Karpas-422 (cell line): ENCODE data around the gene MMAB. TPM values are rescaled to one million over a fixed set of nuclear protein-coding genes. Genes with fewer than 3 reads are reported as not detected.

Experiments used
- DNase-seq: peaks from one replicate; pipeline ENCODE4 v3.0.0-alpha.2; 2015
- H2AFZ ChIP-seq: fragments of 200-600 bp; sonication (generic); 2 replicates; pipeline ENCODE4 v1.6.1; 2014; ENCODE audit warnings: antibody characterized with exemption, low read length, mixed read lengths
- H3K27ac ChIP-seq: fragments of 200-600 bp; sonication (generic); 2 replicates; pipeline ENCODE4 v1.5.1; 2014; ENCODE audit warnings: mild to moderate bottlenecking, low read length, moderate library complexity
- H3K27me3 ChIP-seq: fragments of 200-600 bp; sonication (generic); 2 replicates; pipeline ENCODE4 v1.6.1; 2014; ENCODE audit warnings: low read length, mixed read lengths
- H3K36me3 ChIP-seq: fragments of 200-600 bp; sonication (generic); 2 replicates; pipeline ENCODE4 v1.6.1; 2014; ENCODE audit warnings: low read length, mixed read lengths; ENCODE audit not compliant: insufficient read depth
- H3K4me1 ChIP-seq: fragments of 200-600 bp; sonication (generic); 2 replicates; pipeline ENCODE4 v1.6.1; 2014; ENCODE audit warnings: mild to moderate bottlenecking, low read length, mixed read lengths
- H3K4me2 ChIP-seq: fragments of 200-600 bp; sonication (generic); 2 replicates; pipeline ENCODE4 v1.6.1; 2014; ENCODE audit warnings: low read length, low read depth, mild to moderate bottlenecking; ENCODE audit not compliant: poor library complexity, severe bottlenecking
- H3K4me3 ChIP-seq: fragments of 200-600 bp; sonication (generic); 2 replicates; pipeline ENCODE4 v1.5.1; 2014; ENCODE audit warnings: mild to moderate bottlenecking, antibody characterized with exemption, low read length, mixed read lengths
- H3K79me2 ChIP-seq: fragments of 200-600 bp; sonication (generic); 2 replicates; pipeline ENCODE4 v1.6.1; 2014; ENCODE audit warnings: mild to moderate bottlenecking, low read length, mixed read lengths
- H3K9ac ChIP-seq: fragments of 200-600 bp; sonication (generic); 2 replicates; pipeline ENCODE4 v1.6.0; 2014; ENCODE audit warnings: low read length
- H3K9me2 ChIP-seq: fragments of 200-600 bp; sonication (generic), shearing (Covaris generic); replicated peaks from 2 replicates; pipeline ENCODE4 v1.6.0; 2014; ENCODE audit warnings: mild to moderate bottlenecking, low read length, moderate library complexity; ENCODE audit not compliant: insufficient read depth
- H3K9me3 ChIP-seq: fragments of 300-700, 200-600 bp; sonication (generic); 2 replicates; pipeline ENCODE4 v1.6.1; 2014; ENCODE audit warnings: low read length, mixed read lengths
- H4K20me1 ChIP-seq: fragments of 200-600 bp; sonication (generic); 2 replicates; pipeline ENCODE4 v1.6.1; 2014; ENCODE audit warnings: mild to moderate bottlenecking, antibody characterized with exemption, low read length, low read depth; ENCODE audit not compliant: insufficient read depth
- total RNA-seq: library from RNA; depleted of rRNA; stranded (reverse); fragments of >200 nt; shearing (Covaris generic); gene quantifications from 2 replicates; pipeline ENCODE4 v1.2.3, GENCODE V29; 2014; ENCODE audit warnings: low replicate concordance

The MMAB gene
- total RNA-seq, 1 experiment from 2014 or later = 33.5 TPM

GRCh38 chr12:109592905-109593272, 19.6 kb upstream of the MMAB start:
- no peaks in the 10 kb centered on the region for H3K9me3 ChIP-seq
- DNase-seq = no peak
- H3K4me3 ChIP-seq = no peak overlapping the region

GRCh38 chr12:109592195-109592904, 19.0 kb upstream of the MMAB start:
- Histone ChIP-seq H3K79me2 (no peaks in the 10 kb centered on the region), H3K27me3 (no peaks in the 10 kb centered on the region), H3K9ac (no peak overlapping the region), H2AFZ (no peak overlapping the region), H3K9me2 (no peaks in the 10 kb centered on the region), H3K9me3 (no peaks in the 10 kb centered on the region), H3K36me3 (no peaks in the 10 kb centered on the region), H3K4me1 (no peaks in the 10 kb centered on the region), H3K4me3 (no peak overlapping the region), H4K20me1 (no peaks in the 10 kb centered on the region), H3K4me2 (no peak overlapping the region), H3K27ac (no peak overlapping the region)
- no peak for DNase-seq

More at GRCh38 chr12:109592905-109593272, 19.6 kb upstream of the MMAB start:
- H3K79me2 ChIP-seq = no peaks in the 10 kb centered on the region
- no peaks in the 10 kb centered on the region for H3K27me3 ChIP-seq
- H3K36me3 ChIP-seq = no peaks in the 10 kb centered on the region
- H2AFZ ChIP-seq = no peak overlapping the region
- no peaks in the 10 kb centered on the region for H3K4me1 ChIP-seq
- H4K20me1 ChIP-seq = no peaks in the 10 kb centered on the region
- H3K9ac ChIP-seq = no peak overlapping the region
- no peak overlapping the region for H3K27ac ChIP-seq
- no peak overlapping the region for H3K4me2 ChIP-seq
- H3K9me2 ChIP-seq = no peaks in the 10 kb centered on the region

GRCh38 chr12:109591041-109591440, 17.7 kb upstream of the MMAB start:
- H3K9me2 ChIP-seq = no peaks in the 10 kb centered on the region
- H4K20me1 ChIP-seq = no peaks in the 10 kb centered on the region
- H3K27me3 ChIP-seq = no peaks in the 10 kb centered on the region
- H3K9ac ChIP-seq = no peak overlapping the region
- H3K4me2 ChIP-seq = no peak overlapping the region
- H3K36me3 ChIP-seq = no peaks in the 10 kb centered on the region
- H2AFZ ChIP-seq = no peak overlapping the region
- no peaks in the 10 kb centered on the region for H3K79me2 ChIP-seq
- H3K4me1 ChIP-seq = no peaks in the 10 kb centered on the region
- H3K4me3 ChIP-seq = no peak overlapping the region
- no peak overlapping the region for H3K27ac ChIP-seq
- H3K9me3 ChIP-seq = no peaks in the 10 kb centered on the region
- DNase-seq = no peak

GRCh38 chr12:109590566-109590965, 17.3 kb upstream of the MMAB start:
- Histone ChIP-seq H3K4me2 (no peak overlapping the region), H3K4me1 (no peaks in the 10 kb centered on the region), H3K27ac (no peak overlapping the region), H3K36me3 (no peaks in the 10 kb centered on the region), H3K9me2 (no peaks in the 10 kb centered on the region), H4K20me1 (no peaks in the 10 kb centered on the region), H3K9ac (no peak overlapping the region), H3K4me3 (no peak overlapping the region), H3K9me3 (no peaks in the 10 kb centered on the region), H3K27me3 (no peaks in the 10 kb centered on the region), H3K79me2 (no peaks in the 10 kb centered on the region), H2AFZ (no peak overlapping the region)
- no peak for DNase-seq

GRCh38 chr12:109589691-109590245, 16.5 kb upstream of the MMAB start:
- Histone ChIP-seq H3K4me3 (no peak overlapping the region), H3K79me2 (no peaks in the 10 kb centered on the region), H3K27ac (no peak overlapping the region), H3K36me3 (no peaks in the 10 kb centered on the region), H3K4me2 (no peak overlapping the region), H3K9me3 (no peaks in the 10 kb centered on the region), H3K9me2 (no peaks in the 10 kb centered on the region), H2AFZ (no peak overlapping the region), H4K20me1 (no peaks in the 10 kb centered on the region), H3K4me1 (no peaks in the 10 kb centered on the region), H3K9ac (no peak overlapping the region), H3K27me3 (no peaks in the 10 kb centered on the region)
- no peak for DNase-seq

- Histone ChIP-seq H3K79me2 (no peaks in the 10 kb centered on the region), H2AFZ (no peak overlapping the region), H3K9ac (no peak overlapping the region), H3K27me3 (no peaks in the 10 kb centered on the region), H3K4me1 (no peaks in the 10 kb centered on the region), H3K4me3 (no peak overlapping the region), H3K4me2 (no peak overlapping the region), H3K9me2 (no peaks in the 10 kb centered on the region), H3K9me3 (no peaks in the 10 kb centered on the region), H3K27ac (no peak overlapping the region), H3K36me3 (no peaks in the 10 kb centered on the region), H4K20me1 (no peaks in the 10 kb centered on the region)
- no peak for DNase-seq
These were observed 15.9 kb upstream of the MMAB start for GRCh38 chr12:109589240-109589590.

GRCh38 chr12:109588461-109589239, 15.3 kb upstream of the MMAB start:
- no peaks in the 10 kb centered on the region for H3K9me3 ChIP-seq
- no peak overlapping the region for H2AFZ ChIP-seq
- no peak overlapping the region for H3K4me2 ChIP-seq
- H3K9ac ChIP-seq = no peak overlapping the region
- H3K36me3 ChIP-seq = no peaks in the 10 kb centered on the region
- H3K79me2 ChIP-seq = no peaks in the 10 kb centered on the region
- no peak overlapping the region for H3K4me3 ChIP-seq
- H3K9me2 ChIP-seq = no peaks in the 10 kb centered on the region
- H3K4me1 ChIP-seq = no peaks in the 10 kb centered on the region
- no peak for DNase-seq
- H3K27ac ChIP-seq = no peak overlapping the region
- H3K27me3 ChIP-seq = no peaks in the 10 kb centered on the region
- no peaks in the 10 kb centered on the region for H4K20me1 ChIP-seq

GRCh38 chr12:109587921-109588320, 14.6 kb upstream of the MMAB start:
- Histone ChIP-seq H3K79me2 (no peaks in the 10 kb centered on the region), H3K27ac (no peak overlapping the region), H3K36me3 (no peaks in the 10 kb centered on the region), H3K9me2 (no peaks in the 10 kb centered on the region), H3K4me3 (no peak overlapping the region), H3K9me3 (no peaks in the 10 kb centered on the region), H4K20me1 (no peaks in the 10 kb centered on the region), H3K9ac (no peak overlapping the region), H3K4me1 (no peaks in the 10 kb centered on the region), H3K4me2 (no peak overlapping the region), H2AFZ (no peak overlapping the region), H3K27me3 (no peaks in the 10 kb centered on the region)
- no peak for DNase-seq
